NB4 (cell line): Measurements from ENCODE around the gene LRRC28.

Source experiments
- DNase-seq: peaks from one replicate; pipeline ENCODE4 v3.0.0; 2010; ENCODE audit warnings: low read depth
- H3K4me3 ChIP-seq: one replicate; pipeline ENCODE4 v1.5.1; 2011; ENCODE audit warnings: mild to moderate bottlenecking, low read depth, low read length, moderate library complexity
- CTCF ChIP-seq: IDR thresholded peaks from one replicate; pipeline ENCODE4 v1.5.1; 2012; ENCODE audit warnings: low read depth, low read length
- MAX ChIP-seq: IDR thresholded peaks from 2 replicates; pipeline ENCODE4 v1.6.1; 2011; ENCODE audit warnings: low read depth, low read length
- MYC ChIP-seq: IDR thresholded peaks from 2 replicates; pipeline ENCODE4 v1.6.1; 2011; ENCODE audit warnings: low read depth, low read length
- POLR2A ChIP-seq: IDR thresholded peaks from 2 replicates; pipeline ENCODE4 v1.6.1; 2011; ENCODE audit warnings: mild to moderate bottlenecking; ENCODE audit not compliant: insufficient read length; ENCODE audit errors: extremely low read depth

The LRRC28 gene

GRCh38 chr15:99369196-99369595, 117.9 kb downstream of the LRRC28 start:
- H3K4me3 ChIP-seq: no peak overlapping the region
- peak; percentile 11 for DNase-seq
- TF ChIP-seq MAX (no peak), MYC (no peak), CTCF (no peak), POLR2A (no peak)

DNA sequence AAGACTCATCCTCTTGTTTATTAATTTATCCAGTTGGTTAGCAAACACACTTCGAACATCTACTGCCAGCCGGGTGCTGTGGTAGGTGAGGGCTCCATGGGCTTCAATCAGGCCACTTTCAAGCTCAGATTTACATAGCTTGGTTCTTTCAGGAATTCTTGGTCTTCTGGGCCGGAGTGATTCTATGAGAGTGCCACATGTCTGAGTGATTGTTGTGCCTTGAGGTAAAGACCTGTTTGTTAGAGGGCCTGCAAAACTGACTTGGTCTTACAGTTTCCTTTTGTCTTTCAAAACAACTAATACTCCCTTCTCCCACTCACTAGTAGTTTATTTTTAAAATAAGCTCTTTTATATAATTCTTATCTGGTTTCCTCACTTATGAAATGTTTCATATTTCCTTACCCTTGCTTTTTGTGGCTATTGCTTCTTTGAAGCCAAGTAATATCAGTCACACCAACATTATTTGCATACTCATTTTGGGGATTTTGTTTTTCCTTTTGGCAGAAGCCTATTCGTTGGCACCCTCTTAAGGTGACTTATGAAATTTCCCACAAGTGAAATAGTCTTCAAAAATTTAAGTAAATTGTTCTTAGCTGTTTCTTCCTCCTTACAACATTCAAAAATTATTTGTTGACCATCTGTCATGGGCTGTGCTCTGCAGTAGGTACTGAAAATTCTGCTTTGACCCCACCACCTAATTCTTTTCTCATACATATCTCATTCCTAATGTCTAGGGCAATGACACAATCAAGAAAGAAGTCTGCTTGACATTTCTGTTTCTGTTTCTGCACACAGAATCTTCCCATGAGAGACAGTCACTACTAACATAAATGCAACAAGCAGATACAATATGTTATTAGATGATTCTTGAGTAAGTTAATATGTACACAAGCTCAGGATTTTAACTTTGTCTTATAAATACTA, 120.2 kb downstream of the LRRC28 start:
- H3K4me3 ChIP-seq: no peak overlapping the region
- TF ChIP-seq CTCF (no peak), POLR2A (no peak)
- peak; percentile 10 for DNase-seq

DNA sequence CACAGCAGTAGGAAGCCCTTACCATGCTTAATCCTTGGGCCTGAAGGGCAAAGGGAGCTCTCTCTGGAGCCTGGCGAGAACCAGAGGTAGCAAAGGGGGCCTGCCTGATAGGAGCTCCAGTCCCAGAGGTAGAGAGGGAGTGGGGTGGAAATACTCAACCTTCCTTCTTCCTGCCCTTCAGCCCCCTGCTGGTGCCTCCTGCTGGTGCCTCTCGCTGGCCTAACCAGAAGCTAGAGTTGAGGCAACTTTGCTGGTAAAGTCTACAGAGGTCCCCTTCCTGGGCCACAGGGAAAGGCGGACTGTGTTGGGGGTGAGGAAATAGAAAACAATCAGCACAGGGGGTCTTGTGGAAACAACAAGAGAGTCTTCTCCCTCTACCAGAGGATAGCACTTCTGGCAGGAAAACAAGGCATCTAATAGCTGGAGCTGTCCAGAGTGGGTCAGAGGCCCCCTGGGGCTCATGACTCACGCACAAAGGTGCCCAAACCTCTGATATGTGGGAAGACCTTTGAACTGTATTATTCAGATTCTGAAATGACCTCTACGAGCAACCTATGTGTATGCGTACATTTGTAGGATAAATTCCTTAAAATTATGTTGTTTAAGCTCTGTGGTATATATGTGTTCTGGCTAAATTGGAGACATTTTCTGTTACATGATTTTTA, 133.9 kb downstream of the LRRC28 start:
- H3K4me3 ChIP-seq: no peak overlapping the region
- TF ChIP-seq MYC (no peak), CTCF (peak; percentile 13)
- peak; percentile 25 for DNase-seq

- no peak overlapping the region for H3K4me3 ChIP-seq
- no peak for TF ChIP-seq MYC
- TF ChIP-seq POLR2A: no peak
- TF ChIP-seq MAX: no peak
- no peak for TF ChIP-seq CTCF
- DNase-seq: no peak
These were observed 134.6 kb downstream of the LRRC28 start for GRCh38 chr15:99385865-99386264.

DNA sequence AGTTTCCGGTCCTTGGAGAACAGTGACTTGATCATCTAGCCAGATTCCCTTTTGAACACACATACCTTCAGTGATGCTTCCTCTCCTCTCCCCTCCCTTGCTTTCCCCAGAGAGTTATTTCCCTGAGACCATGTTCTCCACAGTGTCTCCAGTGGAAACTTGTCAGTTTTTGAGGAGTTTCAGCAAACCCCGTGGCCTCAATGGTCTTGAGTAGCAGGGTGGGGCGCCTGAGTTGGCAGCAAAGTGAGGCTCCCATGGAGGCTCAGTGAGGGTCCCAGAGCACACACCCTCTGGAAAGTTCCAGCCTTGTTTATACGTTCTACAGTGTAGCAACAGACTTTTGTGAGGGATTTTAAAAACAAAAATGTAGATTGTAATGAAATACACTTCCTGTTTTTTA, 135.1 kb downstream of the LRRC28 start:
- no peak for DNase-seq
- H3K4me3 ChIP-seq: no peak overlapping the region
- no peak for TF ChIP-seq MYC
- no peak for TF ChIP-seq MAX
- no peak for TF ChIP-seq POLR2A
- TF ChIP-seq CTCF: no peak
